GM19468 (cell line): ENCODE results near the gene NXT1.

Source experiments
- ATAC-seq: cut with Tn5 transposase; IDR thresholded peaks from one replicate; pipeline ENCODE4 v1.9.1; 2021; ENCODE audit warnings: mild to moderate bottlenecking, moderate library complexity, moderate number of reproducible peaks; ENCODE audit not compliant: unreplicated experiment; ENCODE audit errors: extremely low read depth

Gene NXT1

GRCh38 chr20:23386304-23387117, 35.9 kb downstream of the NXT1 start:
- no peak for ATAC-seq

GRCh38 chr20:23387118-23387443, 36.5 kb downstream of the NXT1 start:
- ATAC-seq: no peak

- ATAC-seq: no peak
These were observed 39.6 kb downstream of the NXT1 start for GRCh38 chr20:23390091-23390774.

- no peak for ATAC-seq
These were observed 41.2 kb downstream of the NXT1 start for GRCh38 chr20:23391707-23392310.

GRCh38 chr20:23393996-23394775, 43.6 kb downstream of the NXT1 start:
- ATAC-seq: no peak

- no peak for ATAC-seq
These were observed 46.5 kb downstream of the NXT1 start for GRCh38 chr20:23396950-23397627.

GRCh38 chr20:23397961-23398360, 47.4 kb downstream of the NXT1 start:
- no peak for ATAC-seq

- no peak for ATAC-seq
These were observed 49.1 kb downstream of the NXT1 start for GRCh38 chr20:23399568-23400241.

GRCh38 chr20:23401051-23401450, 50.5 kb downstream of the NXT1 start:
- no peak for ATAC-seq

- no peak for ATAC-seq
These were observed 53.2 kb downstream of the NXT1 start for GRCh38 chr20:23403751-23404150.

- ATAC-seq: no peak
These were observed 53.6 kb downstream of the NXT1 start for GRCh38 chr20:23404196-23404595.
